T47D (cell line): Measurements from ENCODE around the gene CCDC197.

Experiments used
- DNase-seq, 2 experiments: peaks; one replicate each; pipeline versions ENCODE4 v3.0.0 to v3.0.0-alpha.2; 2011 to 2012; ENCODE audit warnings: low read depth in 1 of 2, low spot score in 1 of 2
- JUND ChIP-seq: IDR thresholded peaks from 2 replicates; pipeline ENCODE4 v1.6.1; 2012; ENCODE audit warnings: low read depth
- in situ Hi-C: cut with HindIII; loops from 2 replicates; pipeline ENCODE4 v1.10.0; 2016; ENCODE audit warnings: low sequenced_read_pairs, low pct_unique_long_range_greater_than_20kb

CCDC197 gene

GRCh38 chr14:93997082-93997481 is at the start of gene CCDC197:
Gene CCDC197 (plus strand): TSS chr14:93997301. CDS start chr14:93998132, 831 bp downstream.
- TF ChIP-seq JUND = no peak
- DNase-seq = no peak
- in situ Hi-C loops = no loop called here

- no peak for DNase-seq
- in situ Hi-C loops = no loop called here
- TF ChIP-seq JUND = no peak
These were observed 47.5 kb upstream of the CCDC197 start for GRCh38 chr14:93949511-93950075.

- in situ Hi-C loops = no loop called here
- TF ChIP-seq JUND = no peak
- no peak for DNase-seq
These were observed 46.0 kb upstream of the CCDC197 start for GRCh38 chr14:93950948-93951634.

- in situ Hi-C loops = no loop called here
- TF ChIP-seq JUND = no peak
- DNase-seq = no peak
These were observed 45.2 kb upstream of the CCDC197 start for GRCh38 chr14:93951635-93952540.

GRCh38 chr14:93952829-93953228 is 44.3 kb upstream of the CCDC197 start:
- no peak for TF ChIP-seq JUND
- in situ Hi-C loops = no loop called here

GRCh38 chr14:93953263-93953662 is 43.8 kb upstream of the CCDC197 start:
- in situ Hi-C loops = no loop called here
- DNase-seq = no peak
- TF ChIP-seq JUND = no peak

More at GRCh38 chr14:93952829-93953228, 44.3 kb upstream of the CCDC197 start:
- no peak for DNase-seq

- in situ Hi-C loops = no loop called here
- no peak for TF ChIP-seq JUND
- DNase-seq = no peak
These were observed 43.2 kb upstream of the CCDC197 start for GRCh38 chr14:93953739-93954515.

- in situ Hi-C loops = no loop called here
- no peak for TF ChIP-seq JUND
- no peak for DNase-seq
These were observed 42.6 kb upstream of the CCDC197 start for GRCh38 chr14:93954516-93954830.

GRCh38 chr14:93954900-93955849 is 41.9 kb upstream of the CCDC197 start:
- in situ Hi-C loops = no loop called here
- DNase-seq = no peak
- TF ChIP-seq JUND = no peak

- no peak for TF ChIP-seq JUND
- DNase-seq = no peak
- in situ Hi-C loops = no loop called here
These were observed 41.1 kb upstream of the CCDC197 start for GRCh38 chr14:93955850-93956481.
